ENCODE measurements around the gene UST. TPM values are rescaled to one million over a fixed set of nuclear protein-coding genes. Genes with fewer than 3 reads are reported as not detected.

Gene UST
- total RNA-seq, 1 experiment from 2014 or later: 7.6 TPM

GRCh38 chr6:148713033-148713738 lies 33.6 kb upstream of the UST start:
- no peak overlapping the region for H3K27ac ChIP-seq
- no peaks in the 10 kb centered on the region for H3K27me3 ChIP-seq (replicated peaks)
- H3K36me3 ChIP-seq: no peaks in the 10 kb centered on the region
- no peaks in the 10 kb centered on the region for H3K4me1 ChIP-seq (replicated peaks)
- H3K9me3 ChIP-seq (replicated peaks): no peaks in the 10 kb centered on the region
- no peak overlapping the region for H3K4me3 ChIP-seq
- no peak for DNase-seq (ENCODE audit: low read depth in 1 of 2, low spot score in 2 of 2)

- Histone ChIP-seq H3K27me3 (replicated peaks) (no peaks in the 10 kb centered on the region), H3K36me3 (no peaks in the 10 kb centered on the region), H3K4me3 (no peak overlapping the region), H3K4me1 (replicated peaks) (no peaks in the 10 kb centered on the region), H3K9me3 (replicated peaks) (no peaks in the 10 kb centered on the region), H3K27ac (no peak overlapping the region)
- DNase-seq (ENCODE audit: low read depth in 1 of 2, low spot score in 2 of 2): no peak
Measured at GRCh38 chr6:148713921-148714320, 32.9 kb upstream of the UST start.

DNA sequence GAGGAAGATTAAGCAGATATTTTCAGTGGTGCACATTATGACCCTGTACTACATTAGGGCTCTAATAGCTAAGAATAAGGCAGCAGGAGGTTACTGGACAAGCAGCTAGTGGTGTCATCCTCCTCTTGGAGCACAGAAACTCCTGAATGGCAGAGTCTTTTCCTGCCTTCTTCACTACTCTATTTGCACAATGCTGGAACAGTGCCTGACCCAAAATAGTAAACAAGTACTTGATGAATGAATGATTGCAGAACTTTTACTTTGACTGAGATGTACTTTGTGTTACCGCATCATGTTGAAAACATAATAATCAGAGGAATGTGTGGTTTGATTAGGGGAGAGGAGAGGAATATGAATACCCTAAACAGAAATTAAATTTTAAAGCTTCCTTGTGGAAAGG lies 30.0 kb upstream of the UST start:
- H3K4me1 ChIP-seq (replicated peaks): peaks cover 5% of the 10 kb centered on the region; the same call in 1 of the 2 replicates
- no peaks in the 10 kb centered on the region for H3K27me3 ChIP-seq (replicated peaks)
- no peaks in the 10 kb centered on the region for H3K9me3 ChIP-seq (replicated peaks)
- H3K27ac ChIP-seq: no peak overlapping the region
- no peaks in the 10 kb centered on the region for H3K36me3 ChIP-seq
- no peak for DNase-seq (ENCODE audit: low read depth in 1 of 2, low spot score in 2 of 2)
- H3K4me3 ChIP-seq: no peak overlapping the region

DNA sequence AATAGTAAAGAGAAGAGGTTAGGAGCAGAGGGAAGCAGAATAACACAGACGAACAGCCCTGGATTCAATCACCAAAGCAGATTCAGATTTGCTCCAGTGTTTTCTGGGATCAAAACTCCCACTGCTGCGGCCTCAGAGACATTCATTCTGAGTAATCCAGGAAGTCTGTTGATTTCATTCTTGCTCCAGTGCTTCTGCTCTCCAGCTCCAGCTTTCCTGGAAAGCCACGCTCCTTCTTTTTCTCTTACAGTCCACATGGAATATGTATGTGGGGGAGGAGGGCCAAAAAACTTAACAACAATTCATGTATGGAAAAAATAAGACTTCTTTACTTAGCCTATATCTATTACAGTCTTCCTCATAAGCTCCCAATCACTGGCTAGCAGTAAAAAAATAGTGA lies 26.4 kb upstream of the UST start:
- Histone ChIP-seq H3K27me3 (replicated peaks) (no peaks in the 10 kb centered on the region), H3K9me3 (replicated peaks) (no peaks in the 10 kb centered on the region), H3K36me3 (no peaks in the 10 kb centered on the region), H3K4me3 (no peak overlapping the region), H3K4me1 (replicated peaks) (peaks cover 13% of the 10 kb centered on the region), H3K27ac (no peak overlapping the region)
- DNase-seq (ENCODE audit: low read depth in 1 of 2, low spot score in 2 of 2): no peak

DNA sequence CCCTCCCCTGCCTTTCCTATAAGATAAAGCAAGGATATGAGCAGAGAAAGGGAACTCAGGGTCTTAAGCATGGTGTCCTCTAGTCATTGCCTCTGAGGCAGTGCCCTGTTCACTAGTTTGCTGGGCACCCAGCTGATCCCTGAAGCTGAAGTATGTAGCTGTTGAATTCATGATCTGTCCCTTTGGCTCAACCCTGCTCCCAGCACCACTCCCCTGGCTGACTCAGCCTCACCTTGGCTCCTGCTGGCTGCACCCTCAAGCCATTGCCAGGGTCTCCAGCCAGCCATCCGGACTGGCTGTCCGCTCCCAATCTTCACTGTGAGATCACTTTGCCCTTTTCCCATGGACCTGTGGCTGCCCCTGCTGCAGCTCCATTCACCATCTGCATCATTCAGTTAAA lies 25.9 kb upstream of the UST start:
- no peak for DNase-seq (ENCODE audit: low read depth in 1 of 2, low spot score in 2 of 2)
- Histone ChIP-seq H3K4me1 (replicated peaks) (peaks cover 13% of the 10 kb centered on the region), H3K27ac (no peak overlapping the region), H3K4me3 (no peak overlapping the region), H3K27me3 (replicated peaks) (no peaks in the 10 kb centered on the region), H3K36me3 (no peaks in the 10 kb centered on the region), H3K9me3 (replicated peaks) (no peaks in the 10 kb centered on the region)

GRCh38 chr6:148723484-148723883 lies 23.3 kb upstream of the UST start:
- peaks cover 13% of the 10 kb centered on the region for H3K4me1 ChIP-seq (replicated peaks)
- H3K4me3 ChIP-seq: no peak overlapping the region
- DNase-seq (ENCODE audit: low read depth in 1 of 2, low spot score in 2 of 2): peak in 1 of 2 experiments; percentile 57
- H3K36me3 ChIP-seq: no peaks in the 10 kb centered on the region
- no peaks in the 10 kb centered on the region for H3K9me3 ChIP-seq (replicated peaks)
- H3K27ac ChIP-seq: peak overlapping the region; percentile 61
- no peaks in the 10 kb centered on the region for H3K27me3 ChIP-seq (replicated peaks)

GRCh38 chr6:148724428-148724827 lies 22.4 kb upstream of the UST start:
- no peak overlapping the region for H3K4me3 ChIP-seq
- peaks cover 13% of the 10 kb centered on the region for H3K4me1 ChIP-seq (replicated peaks)
- no peak overlapping the region for H3K27ac ChIP-seq
- no peaks in the 10 kb centered on the region for H3K9me3 ChIP-seq (replicated peaks)
- H3K36me3 ChIP-seq: no peaks in the 10 kb centered on the region
- H3K27me3 ChIP-seq (replicated peaks): no peaks in the 10 kb centered on the region
- no peak for DNase-seq (ENCODE audit: low read depth in 1 of 2, low spot score in 2 of 2)

- no peak overlapping the region for H3K27ac ChIP-seq
- peaks cover 8% of the 10 kb centered on the region for H3K4me1 ChIP-seq (replicated peaks)
- H3K9me3 ChIP-seq (replicated peaks): no peaks in the 10 kb centered on the region
- H3K4me3 ChIP-seq: no peak overlapping the region
- H3K36me3 ChIP-seq: no peaks in the 10 kb centered on the region
- no peaks in the 10 kb centered on the region for H3K27me3 ChIP-seq (replicated peaks)
- no peak for DNase-seq (ENCODE audit: low read depth in 1 of 2, low spot score in 2 of 2)
Measured at GRCh38 chr6:148727104-148727503, 19.7 kb upstream of the UST start.

GRCh38 chr6:148735989-148736388 lies 10.8 kb upstream of the UST start:
- DNase-seq (ENCODE audit: low read depth in 1 of 2, low spot score in 2 of 2): no peak
- Histone ChIP-seq H3K4me3 (no peak overlapping the region), H3K36me3 (no peaks in the 10 kb centered on the region), H3K27me3 (replicated peaks) (no peaks in the 10 kb centered on the region), H3K27ac (no peak overlapping the region), H3K4me1 (replicated peaks) (no peaks in the 10 kb centered on the region), H3K9me3 (replicated peaks) (no peaks in the 10 kb centered on the region)

GRCh38 chr6:148736774-148737412 lies 9.9 kb upstream of the UST start:
- no peak for DNase-seq (ENCODE audit: low read depth in 1 of 2, low spot score in 2 of 2)
- Histone ChIP-seq H3K4me3 (no peak overlapping the region), H3K27ac (no peak overlapping the region), H3K4me1 (replicated peaks) (no peaks in the 10 kb centered on the region), H3K9me3 (replicated peaks) (no peaks in the 10 kb centered on the region), H3K27me3 (replicated peaks) (no peaks in the 10 kb centered on the region), H3K36me3 (no peaks in the 10 kb centered on the region)

DNA sequence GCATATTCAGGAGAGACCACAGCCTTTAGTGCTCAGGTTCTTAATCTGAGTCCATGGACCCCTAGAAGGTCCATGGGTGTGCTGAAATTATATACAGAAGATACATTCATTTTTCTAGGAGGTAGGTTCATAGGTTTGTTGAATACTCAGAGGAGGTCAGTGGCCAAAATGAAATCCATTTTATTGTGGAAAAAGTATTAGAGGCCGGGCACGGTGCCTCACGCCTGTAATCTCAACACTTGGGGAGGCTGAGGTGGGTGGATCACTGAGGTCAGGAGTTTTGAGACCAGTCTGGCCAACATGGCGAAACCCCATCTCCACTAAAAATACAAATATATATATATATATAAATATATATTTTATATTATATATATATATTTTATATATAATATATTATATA lies 9.0 kb upstream of the UST start:
- H3K27me3 ChIP-seq (replicated peaks): no peaks in the 10 kb centered on the region
- no peak for DNase-seq (ENCODE audit: low read depth in 1 of 2, low spot score in 2 of 2)
- H3K9me3 ChIP-seq (replicated peaks): no peaks in the 10 kb centered on the region
- H3K4me3 ChIP-seq: no peak overlapping the region
- no peaks in the 10 kb centered on the region for H3K4me1 ChIP-seq (replicated peaks)
- H3K27ac ChIP-seq: no peak overlapping the region
- H3K36me3 ChIP-seq: no peaks in the 10 kb centered on the region

GRCh38 chr6:148738946-148739821 lies 7.6 kb upstream of the UST start:
- DNase-seq (ENCODE audit: low read depth in 1 of 2, low spot score in 2 of 2): no peak
- Histone ChIP-seq H3K4me1 (replicated peaks) (no peaks in the 10 kb centered on the region), H3K36me3 (no peaks in the 10 kb centered on the region), H3K9me3 (replicated peaks) (no peaks in the 10 kb centered on the region), H3K27me3 (replicated peaks) (no peaks in the 10 kb centered on the region), H3K27ac (no peak overlapping the region), H3K4me3 (no peak overlapping the region)

DNA sequence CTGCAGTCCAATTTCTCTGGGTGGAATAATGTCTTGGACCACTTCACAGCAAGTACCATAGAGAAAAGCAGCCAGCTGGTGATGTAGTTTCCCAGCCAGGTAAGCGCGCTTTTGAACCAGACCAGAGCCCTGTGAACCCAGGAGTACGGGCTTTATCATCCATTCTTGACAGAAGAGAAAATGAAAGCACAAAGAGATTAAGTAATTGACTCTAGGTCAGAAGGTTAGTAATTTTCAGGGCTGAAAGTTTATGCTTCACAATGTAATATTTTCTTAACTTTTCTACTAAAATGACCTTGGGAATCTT lies 7.1 kb upstream of the UST start:
- H3K4me1 ChIP-seq (replicated peaks): no peaks in the 10 kb centered on the region
- no peak overlapping the region for H3K27ac ChIP-seq
- H3K9me3 ChIP-seq (replicated peaks): no peaks in the 10 kb centered on the region
- DNase-seq (ENCODE audit: low read depth in 1 of 2, low spot score in 2 of 2): no peak
- H3K4me3 ChIP-seq: no peak overlapping the region
- 0 out of 2 replicates have a peak, but pooled peaks cover 2% of the 10 kb centered on the region for H3K27me3 ChIP-seq (replicated peaks)
- H3K36me3 ChIP-seq: no peaks in the 10 kb centered on the region

DNA sequence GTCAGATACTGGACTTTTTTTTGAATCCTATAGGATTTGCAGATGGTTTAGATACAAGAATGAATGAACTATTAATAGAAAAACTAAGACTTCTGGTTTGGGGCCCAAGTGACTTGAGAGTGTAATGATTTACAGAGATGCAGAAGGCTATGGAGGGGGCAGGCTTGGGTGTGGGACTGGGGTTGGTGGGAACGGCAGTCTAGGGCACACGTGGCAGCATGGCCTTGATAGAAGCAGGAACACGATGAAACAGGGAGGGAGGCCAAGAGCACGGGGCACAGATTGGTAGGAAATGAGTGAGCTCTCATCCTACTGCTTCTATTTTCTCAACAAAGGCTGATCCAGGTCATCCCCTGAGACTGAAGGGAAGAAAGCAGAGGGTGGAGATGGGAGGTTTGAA lies 3.4 kb upstream of the UST start:
- DNase-seq (ENCODE audit: low read depth in 1 of 2, low spot score in 2 of 2): no peak
- no peaks in the 10 kb centered on the region for H3K36me3 ChIP-seq
- H3K9me3 ChIP-seq (replicated peaks): peaks cover 4% of the 10 kb centered on the region; the same call in 1 of the 2 replicates
- peaks cover 21% of the 10 kb centered on the region for H3K4me1 ChIP-seq (replicated peaks)
- H3K27ac ChIP-seq: no peak overlapping the region
- no peak overlapping the region for H3K4me3 ChIP-seq
- 0 out of 2 replicates have a peak, but pooled peaks cover 8% of the 10 kb centered on the region for H3K27me3 ChIP-seq (replicated peaks)

Data from SJSA1 (cell line).